ENCODE data around the gene BCL3. TPM values are rescaled to one million over a fixed set of nuclear protein-coding genes. Genes with fewer than 3 reads are reported as not detected.

Gene BCL3
- total RNA-seq, 1 experiment from 2014 or later = 0.95 TPM

DNA sequence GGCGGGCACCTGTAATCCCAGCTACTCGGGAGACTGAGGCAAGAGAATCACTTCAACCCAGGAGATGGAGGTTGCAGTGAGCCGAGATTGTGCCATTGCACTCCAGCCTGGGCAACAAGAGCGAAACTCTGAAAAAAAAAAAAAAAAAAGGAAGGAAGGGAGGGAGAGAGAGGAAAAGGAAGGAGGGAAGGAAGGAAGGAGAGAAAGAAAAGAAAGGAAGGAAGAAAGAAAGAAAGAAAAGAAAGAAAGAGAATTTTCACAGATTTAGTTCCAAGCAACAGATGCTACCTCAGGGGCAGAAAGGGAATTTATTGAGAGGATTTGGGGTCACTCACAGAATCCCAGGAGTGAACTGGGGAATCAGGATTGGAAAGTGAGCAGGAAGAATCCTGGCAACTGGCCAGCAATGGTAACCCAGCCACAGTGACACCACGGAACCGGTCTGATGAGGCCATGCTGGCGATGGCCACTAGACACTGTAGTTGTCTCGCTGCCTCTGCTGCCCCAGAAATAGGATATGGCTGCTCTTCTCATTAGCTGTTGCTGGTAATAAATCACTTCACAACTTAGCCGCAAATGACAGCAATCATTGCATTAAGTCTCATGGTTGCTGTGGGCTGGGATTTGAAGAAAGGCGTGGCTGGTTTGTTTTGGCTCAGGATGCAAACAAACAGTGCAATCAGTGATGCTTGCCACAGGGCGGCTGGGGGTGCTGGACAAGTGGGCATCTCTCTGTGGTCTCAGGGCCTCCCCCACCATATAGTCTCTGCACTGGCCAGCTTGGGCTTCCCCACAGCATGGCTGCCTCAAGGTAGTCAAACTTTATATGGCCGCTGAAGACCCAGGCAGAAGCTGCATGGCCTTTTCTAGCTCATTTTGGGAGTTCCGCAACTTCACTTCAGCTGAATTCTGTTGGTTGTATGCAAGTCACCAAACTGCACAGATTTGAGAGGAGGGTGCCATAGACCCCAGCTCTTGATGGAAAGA is 55.2 kb downstream of the BCL3 start:
- in situ Hi-C loops (cut with HindIII; ENCODE audit: low pct_unique_long_range_greater_than_20kb, low sequenced_read_pairs) = no loop called here
- DNase-seq (ENCODE audit: low read depth) = no peak

- in situ Hi-C loops (cut with HindIII; ENCODE audit: low pct_unique_long_range_greater_than_20kb, low sequenced_read_pairs) = no loop called here
- no peak for DNase-seq (ENCODE audit: low read depth)
These were observed 57.8 kb downstream of the BCL3 start for GRCh38 chr19:44806291-44806690.

DNA sequence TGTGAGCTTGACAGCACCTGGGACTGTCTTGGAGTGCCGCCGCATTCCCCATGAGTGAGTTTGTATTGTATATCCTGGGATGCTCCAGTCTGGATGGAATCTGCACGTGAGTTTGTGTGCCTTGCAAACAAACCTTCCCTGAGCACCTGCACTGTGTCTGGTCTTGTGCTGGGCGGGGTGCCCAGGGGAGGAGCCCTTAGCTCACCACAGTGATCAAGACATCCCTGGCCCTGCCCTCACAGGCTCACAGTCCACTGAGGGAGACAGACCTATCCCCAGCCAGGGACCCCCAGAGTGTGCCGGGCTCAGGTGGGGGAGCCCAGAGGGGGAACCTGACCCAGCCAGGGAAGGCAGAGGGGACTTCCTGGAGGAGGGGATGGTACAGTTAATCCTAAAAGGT is 58.7 kb downstream of the BCL3 start:
- peak; percentile 69 for DNase-seq (ENCODE audit: low read depth)
- in situ Hi-C loops (cut with HindIII; ENCODE audit: low pct_unique_long_range_greater_than_20kb, low sequenced_read_pairs) = no loop called here

DNA sequence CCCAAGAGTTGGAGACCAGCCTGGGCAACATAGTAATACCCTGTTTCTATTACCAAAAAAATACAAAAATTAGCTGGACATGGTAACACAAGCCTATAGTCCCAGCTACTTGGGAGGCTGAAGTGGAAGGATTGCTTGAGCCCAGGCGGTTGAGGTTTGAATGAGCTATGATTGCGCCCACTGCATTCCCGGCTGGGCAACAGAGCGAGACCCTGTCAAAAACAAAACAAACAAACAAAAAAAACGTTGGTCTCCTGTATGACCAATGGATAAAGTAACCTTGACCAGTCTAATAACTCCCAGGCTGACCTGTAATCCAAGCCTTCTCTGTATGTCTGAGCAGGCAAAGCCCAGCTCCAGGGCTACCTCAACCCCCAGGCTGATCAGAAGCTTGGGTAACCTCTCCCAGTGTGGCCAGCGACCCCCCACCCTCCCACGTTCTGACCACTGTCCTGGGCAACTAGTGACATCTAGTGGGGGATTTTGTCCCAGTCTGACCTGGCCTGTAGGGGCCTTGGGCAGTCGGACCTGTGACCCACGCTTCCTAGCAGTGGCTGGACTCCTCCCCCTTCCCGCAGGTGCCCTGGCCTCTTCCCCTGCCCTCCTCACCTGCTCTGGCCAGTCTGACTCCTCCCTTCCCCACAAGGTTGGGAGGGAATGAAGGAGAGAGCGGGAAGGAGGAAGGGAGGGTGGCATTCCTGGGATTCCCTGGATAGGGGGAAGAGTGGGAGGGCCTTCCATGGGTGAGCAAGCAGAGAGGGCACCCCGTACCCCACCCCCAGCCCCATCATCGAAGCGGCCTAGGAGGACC is 59.3 kb downstream of the BCL3 start:
- DNase-seq (ENCODE audit: low read depth) = peak; percentile 93
- in situ Hi-C loops (cut with HindIII; ENCODE audit: low pct_unique_long_range_greater_than_20kb, low sequenced_read_pairs) = no loop called here

DNA sequence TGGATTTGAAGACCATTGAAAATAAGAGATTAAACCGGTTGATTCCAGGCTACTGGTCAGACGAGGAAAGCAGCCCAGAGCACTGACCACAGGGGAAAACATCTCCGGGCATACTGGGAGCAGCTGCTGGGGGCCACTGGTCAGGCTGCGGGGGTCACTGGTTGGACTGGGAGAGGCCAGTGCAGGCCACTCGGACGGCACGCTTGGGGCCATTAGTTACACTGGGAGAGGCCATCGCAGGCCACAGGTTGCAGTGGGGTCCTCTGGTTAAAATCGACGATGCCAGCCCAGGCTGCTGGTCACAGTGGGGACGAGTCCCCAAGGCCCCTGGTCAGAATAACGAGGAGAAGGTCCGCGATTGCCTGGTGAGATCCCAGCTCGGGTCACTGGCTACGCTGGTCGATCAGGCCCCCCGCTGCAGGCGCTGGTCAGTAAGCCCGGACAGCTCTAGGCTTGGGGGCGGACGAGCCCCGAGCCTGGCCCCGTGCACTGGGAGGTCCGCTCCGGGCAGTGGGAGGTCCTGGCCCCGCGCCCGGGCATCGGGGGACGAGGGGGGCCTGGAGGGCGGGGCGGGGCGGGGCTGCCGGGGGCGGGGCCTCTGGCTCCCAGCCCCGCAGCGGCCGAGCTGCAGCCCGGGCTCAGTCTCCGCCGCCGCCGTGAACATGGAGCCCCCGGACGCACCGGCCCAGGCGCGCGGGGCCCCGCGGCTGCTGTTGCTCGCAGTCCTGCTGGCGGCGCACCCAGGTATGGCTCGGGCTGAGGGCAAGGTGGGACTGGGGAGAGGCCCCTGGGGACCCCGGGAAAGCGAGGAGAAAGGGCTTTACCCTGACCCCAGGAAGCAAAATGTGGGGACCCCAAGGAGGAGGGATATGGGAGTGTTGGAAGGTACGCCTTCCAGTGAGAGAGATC is 60.2 kb downstream of the BCL3 start, which contains the start of gene BCAM:
Gene BCAM (plus strand): TSS at position 641 of the 909 bp plus-strand sequence. CDS start 22 bp downstream, at position 663.
- DNase-seq (ENCODE audit: low read depth) = peak; percentile 84
- in situ Hi-C loops (cut with HindIII; ENCODE audit: low pct_unique_long_range_greater_than_20kb, low sequenced_read_pairs) = no loop called here

Other genes with a start within 250 kb of the BCL3 start
- 3.4 and 9.6 TPM in 2 replicates for gene ZNF180, start 248.2 kb upstream of the BCL3 start, total RNA-seq (2014; rRNA removed; shearing (Covaris generic); ENCODE audit: low replicate concordance)
- not detected in 2 replicates for gene CEACAM20, start 219.0 kb upstream of the BCL3 start, total RNA-seq (2014; rRNA removed; shearing (Covaris generic); ENCODE audit: low replicate concordance)
- not detected in 2 replicates for gene IGSF23, start 135.1 kb upstream of the BCL3 start, total RNA-seq (2014; rRNA removed; shearing (Covaris generic); ENCODE audit: low replicate concordance)
- 80.5 and 93.9 TPM in 2 replicates for gene PVR, start 104.8 kb upstream of the BCL3 start, total RNA-seq (2014; rRNA removed; shearing (Covaris generic); ENCODE audit: low replicate concordance)
- not detected in 2 replicates for gene CEACAM19, start 77.2 kb upstream of the BCL3 start, total RNA-seq (2014; rRNA removed; shearing (Covaris generic); ENCODE audit: low replicate concordance)
- not detected in 2 replicates for gene CEACAM16, start 49.6 kb upstream of the BCL3 start, total RNA-seq (2014; rRNA removed; shearing (Covaris generic); ENCODE audit: low replicate concordance)
- not detected in 2 replicates for gene CBLC, start 29.2 kb downstream of the BCL3 start, total RNA-seq (2014; rRNA removed; shearing (Covaris generic); ENCODE audit: low replicate concordance)
- gene BCAM, start 60.4 kb downstream of the BCL3 start, total RNA-seq (2014; rRNA removed; shearing (Covaris generic); ENCODE audit: low replicate concordance) = 67.7 and 79.1 TPM in 2 replicates
- 90.0 and 91.5 TPM in 2 replicates for gene NECTIN2, start 97.6 kb downstream of the BCL3 start, total RNA-seq (2014; rRNA removed; shearing (Covaris generic); ENCODE audit: low replicate concordance)
- gene TOMM40, start 142.5 kb downstream of the BCL3 start, total RNA-seq (2014; rRNA removed; shearing (Covaris generic); ENCODE audit: low replicate concordance) = 228 and 263 TPM in 2 replicates
- 1.8 and 6.7 TPM in 2 replicates for gene APOE, start 157.1 kb downstream of the BCL3 start, total RNA-seq (2014; rRNA removed; shearing (Covaris generic); ENCODE audit: low replicate concordance)
- 6.1 and 24.1 TPM in 2 replicates for gene APOC1, start 165.9 kb downstream of the BCL3 start, total RNA-seq (2014; rRNA removed; shearing (Covaris generic); ENCODE audit: low replicate concordance)
- gene APOC4, start 193.5 kb downstream of the BCL3 start, total RNA-seq (2014; rRNA removed; shearing (Covaris generic); ENCODE audit: low replicate concordance) = not detected in 2 replicates
- gene APOC2, start 197.3 kb downstream of the BCL3 start, total RNA-seq (2014; rRNA removed; shearing (Covaris generic); ENCODE audit: low replicate concordance) = not detected in 2 replicates
- gene CLPTM1, start 206.7 kb downstream of the BCL3 start, total RNA-seq (2014; rRNA removed; shearing (Covaris generic); ENCODE audit: low replicate concordance) = 10.9 and 24.3 TPM in 2 replicates